ENCODE results near the gene THSD7A. TPM values are rescaled to one million over a fixed set of nuclear protein-coding genes. Genes with fewer than 3 reads are reported as not detected.

Gene THSD7A
- total RNA-seq, 3 donors from 2014 or later (not counting 1 experiment from before 2014, with no cell fraction given): 0.29 to 8.6 TPM; not detected in 1

- WGBS (ENCODE audit: insufficient coverage): 83% methylated on average over 2 of the region's 3 CpGs
- Mint-ChIP-seq H3K27me3 (ENCODE audit: low read depth in 2 of 2) (no peaks in the 10 kb centered on the region), H3K36me3 (no peaks in the 10 kb centered on the region), H3K4me3 (no peak overlapping the region), H3K9me3 (peaks cover 10 to 12% of the 10 kb centered on the region in 2 donors), H3K27ac (no peak overlapping the region), H3K4me1 (no peaks in the 10 kb centered on the region)
- Histone ChIP-seq H3K9me3 (ENCODE audit: control insufficient read depth, insufficient read depth, low read length) (no peaks in the 10 kb centered on the region), H3K27me3 (ENCODE audit: control insufficient read depth, insufficient read depth, low read length) (no peaks in the 10 kb centered on the region), H3K36me3 (ENCODE audit: control insufficient read depth, insufficient read depth, low read length) (no peaks in the 10 kb centered on the region), H3K27ac (ENCODE audit: low read length) (no peak overlapping the region), H3K4me3 (ENCODE audit: low read length) (no peak overlapping the region), H3K4me1 (ENCODE audit: control insufficient read depth, insufficient read depth, low read length) (no peaks in the 10 kb centered on the region)
- ATAC-seq: peak in 1 of 3 donors; percentile 55
- DNase-seq: no peak
- intact Hi-C loops (cut with micrococcal nuclease): no loop called here
- TF ChIP-seq, protein P1, sequence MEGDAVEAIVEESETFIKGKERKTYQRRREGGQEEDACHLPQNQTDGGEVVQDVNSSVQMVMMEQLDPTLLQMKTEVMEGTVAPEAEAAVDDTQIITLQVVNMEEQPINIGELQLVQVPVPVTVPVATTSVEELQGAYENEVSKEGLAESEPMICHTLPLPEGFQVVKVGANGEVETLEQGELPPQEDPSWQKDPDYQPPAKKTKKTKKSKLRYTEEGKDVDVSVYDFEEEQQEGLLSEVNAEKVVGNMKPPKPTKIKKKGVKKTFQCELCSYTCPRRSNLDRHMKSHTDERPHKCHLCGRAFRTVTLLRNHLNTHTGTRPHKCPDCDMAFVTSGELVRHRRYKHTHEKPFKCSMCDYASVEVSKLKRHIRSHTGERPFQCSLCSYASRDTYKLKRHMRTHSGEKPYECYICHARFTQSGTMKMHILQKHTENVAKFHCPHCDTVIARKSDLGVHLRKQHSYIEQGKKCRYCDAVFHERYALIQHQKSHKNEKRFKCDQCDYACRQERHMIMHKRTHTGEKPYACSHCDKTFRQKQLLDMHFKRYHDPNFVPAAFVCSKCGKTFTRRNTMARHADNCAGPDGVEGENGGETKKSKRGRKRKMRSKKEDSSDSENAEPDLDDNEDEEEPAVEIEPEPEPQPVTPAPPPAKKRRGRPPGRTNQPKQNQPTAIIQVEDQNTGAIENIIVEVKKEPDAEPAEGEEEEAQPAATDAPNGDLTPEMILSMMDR (IDR thresholded peaks at IDR 0.05): no peak
Measured at GRCh38 chr7:11767148-11767547, 64.8 kb downstream of the THSD7A start.

DNA sequence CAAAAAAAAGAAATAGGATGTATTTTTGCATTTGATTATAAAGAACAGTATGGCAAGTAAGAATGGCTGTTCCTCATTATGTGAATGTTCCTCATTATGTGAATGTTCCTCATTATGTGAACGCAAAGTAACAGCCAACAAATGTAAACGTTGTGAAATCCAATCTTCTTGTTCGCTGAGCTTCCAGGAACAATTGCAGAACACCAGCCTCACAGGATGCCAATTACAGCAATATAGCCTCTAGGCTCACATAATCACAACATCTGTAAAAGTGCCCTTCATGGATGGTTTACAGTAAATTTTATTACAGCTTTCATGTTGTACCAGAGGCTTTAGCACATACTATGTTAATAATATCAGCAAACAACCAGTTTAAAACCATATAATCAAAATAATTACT, 71.6 kb downstream of the THSD7A start:
- WGBS (ENCODE audit: insufficient coverage): 31% methylated on average over 3 of the region's 3 CpGs
- H3K27ac Mint-ChIP-seq: no peak overlapping the region
- no peaks in the 10 kb centered on the region for H3K4me1 Mint-ChIP-seq
- no peaks in the 10 kb centered on the region for H3K36me3 Mint-ChIP-seq
- H3K27ac ChIP-seq (ENCODE audit: low read length): no peak overlapping the region
- no peak overlapping the region for H3K4me3 Mint-ChIP-seq
- TF ChIP-seq, protein P1 (IDR thresholded peaks at IDR 0.05): no peak
- H3K9me3 Mint-ChIP-seq: peaks cover 14 to 22% of the 10 kb centered on the region in 2 donors
- H3K4me1 ChIP-seq (ENCODE audit: control insufficient read depth, insufficient read depth, low read length): no peaks in the 10 kb centered on the region
- intact Hi-C loops (cut with micrococcal nuclease): no loop called here
- DNase-seq (no peak), ATAC-seq (peak in 1 of 3 donors; percentile 59)
- H3K27me3 Mint-ChIP-seq (ENCODE audit: low read depth in 2 of 2): no peaks in the 10 kb centered on the region
- no peaks in the 10 kb centered on the region for H3K9me3 ChIP-seq (ENCODE audit: control insufficient read depth, insufficient read depth, low read length)
- no peaks in the 10 kb centered on the region for H3K27me3 ChIP-seq (ENCODE audit: control insufficient read depth, insufficient read depth, low read length)
- H3K4me3 ChIP-seq (ENCODE audit: low read length): no peak overlapping the region
- no peaks in the 10 kb centered on the region for H3K36me3 ChIP-seq (ENCODE audit: control insufficient read depth, insufficient read depth, low read length)

DNA sequence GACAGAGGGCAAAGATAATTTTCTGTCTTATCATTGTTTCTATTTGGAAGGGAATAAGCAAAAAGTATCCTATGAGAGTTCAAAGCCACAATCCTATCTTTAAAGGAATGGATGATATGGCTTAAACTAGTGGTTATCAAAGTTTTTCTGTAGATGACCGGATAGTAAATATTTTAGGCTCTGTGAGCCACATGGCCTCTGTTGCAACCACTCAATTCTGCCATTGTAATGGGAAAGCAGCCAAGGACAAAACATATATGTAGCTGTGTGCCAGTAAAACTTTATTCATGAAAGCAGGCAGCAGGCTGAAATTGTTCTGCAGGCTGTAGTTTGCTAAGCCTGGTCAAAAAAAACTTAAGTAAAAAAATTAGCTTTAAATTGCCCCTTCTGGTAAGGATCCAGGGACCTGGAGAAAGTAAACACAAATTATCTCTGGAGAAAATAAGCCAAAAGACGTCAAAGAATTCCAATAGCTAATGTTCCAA, 73.3 kb downstream of the THSD7A start:
- 87% methylated on average over 2 of the region's 2 CpGs for WGBS (ENCODE audit: insufficient coverage)
- no peaks in the 10 kb centered on the region for H3K27me3 ChIP-seq (ENCODE audit: control insufficient read depth, insufficient read depth, low read length)
- Mint-ChIP-seq H3K27me3 (ENCODE audit: low read depth in 2 of 2) (no peaks in the 10 kb centered on the region), H3K27ac (no peak overlapping the region), H3K4me3 (no peak overlapping the region), H3K9me3 (peaks cover 17 to 24% of the 10 kb centered on the region in 2 donors), H3K4me1 (no peaks in the 10 kb centered on the region), H3K36me3 (no peaks in the 10 kb centered on the region)
- no peaks in the 10 kb centered on the region for H3K36me3 ChIP-seq (ENCODE audit: control insufficient read depth, insufficient read depth, low read length)
- H3K4me3 ChIP-seq (ENCODE audit: low read length): no peak overlapping the region
- H3K27ac ChIP-seq (ENCODE audit: low read length): no peak overlapping the region
- intact Hi-C loops (cut with micrococcal nuclease): no loop called here
- DNase-seq (no peak), ATAC-seq (no peak)
- TF ChIP-seq, protein P1 (IDR thresholded peaks at IDR 0.05): no peak
- no peaks in the 10 kb centered on the region for H3K9me3 ChIP-seq (ENCODE audit: control insufficient read depth, insufficient read depth, low read length)
- H3K4me1 ChIP-seq (ENCODE audit: control insufficient read depth, insufficient read depth, low read length): no peaks in the 10 kb centered on the region

- Histone ChIP-seq H3K9me3 (ENCODE audit: control insufficient read depth, insufficient read depth, low read length) (peaks cover 3% of the 10 kb centered on the region), H3K27me3 (ENCODE audit: control insufficient read depth, insufficient read depth, low read length) (no peaks in the 10 kb centered on the region), H3K4me3 (ENCODE audit: low read length) (no peak overlapping the region), H3K27ac (ENCODE audit: low read length) (no peak overlapping the region), H3K36me3 (ENCODE audit: control insufficient read depth, insufficient read depth, low read length) (no peaks in the 10 kb centered on the region), H3K4me1 (ENCODE audit: control insufficient read depth, insufficient read depth, low read length) (no peaks in the 10 kb centered on the region)
- Mint-ChIP-seq H3K4me1 (no peaks in the 10 kb centered on the region), H3K4me3 (no peak overlapping the region), H3K36me3 (no peaks in the 10 kb centered on the region), H3K9me3 (peaks cover 17 to 28% of the 10 kb centered on the region in 2 donors), H3K27me3 (ENCODE audit: low read depth in 2 of 2) (no peaks in the 10 kb centered on the region), H3K27ac (no peak overlapping the region)
- ATAC-seq (peak in 1 of 3 donors; percentile 68), DNase-seq (no peak)
- WGBS (ENCODE audit: insufficient coverage): no CpG with 5 or more reads among the region's 1 CpG
- intact Hi-C loops (cut with micrococcal nuclease): no loop called here
- TF ChIP-seq, protein P1 (IDR thresholded peaks at IDR 0.05): no peak
Measured at GRCh38 chr7:11757153-11757552, 74.8 kb downstream of the THSD7A start.

Measured in natural killer cell (primary cell).